Spinal cord (tissue), 10 donors: ENCODE results near the gene MAPK4. TPM values are rescaled to one million over a fixed set of nuclear protein-coding genes. Genes with fewer than 3 reads are reported as not detected.
"Not testable (repeated sequence)": the region's sequence is repeated elsewhere in the genome, so short reads cannot be mapped to it uniquely, and the experiment has no call there.

ENCODE experiments used
- DNase-seq, 6 donors: peaks; one replicate each; pipeline versions ENCODE4 v3.0.0 to v3.0.0-alpha.2; 2013 to 2015; ENCODE audit warnings: low spot score in 6 of 6, low read depth in 4 of 6
- H3K27ac ChIP-seq: one replicate; pipeline ENCODE4 v1.5.1; 2013; ENCODE audit warnings: low read depth, low read length, control low read depth
- H3K27me3 ChIP-seq: one replicate; pipeline ENCODE4 v1.6.1; 2013; ENCODE audit warnings: low read length; ENCODE audit not compliant: control insufficient read depth, insufficient read depth
- H3K36me3 ChIP-seq: one replicate; pipeline ENCODE4 v1.6.1; 2013; ENCODE audit warnings: low read length; ENCODE audit not compliant: control insufficient read depth, insufficient read depth
- H3K4me1 ChIP-seq: one replicate; pipeline ENCODE4 v1.6.1; 2013; ENCODE audit warnings: low read length; ENCODE audit not compliant: control insufficient read depth, insufficient read depth
- H3K4me3 ChIP-seq: one replicate; pipeline ENCODE4 v1.5.1; 2013; ENCODE audit warnings: low read depth, low read length, control low read depth
- H3K9me3 ChIP-seq: one replicate; pipeline ENCODE4 v1.6.1; 2013; ENCODE audit warnings: low read length; ENCODE audit not compliant: control insufficient read depth, insufficient read depth
- WGBS: methylation state at CpG from one replicate; pipeline ENCODE4 v1.1.5; 2013; ENCODE audit warnings: missing lambda C conversion rate; ENCODE audit not compliant: insufficient coverage; 5-methylcytosine and 5-hydroxymethylcytosine counted together
- polyA plus RNA-seq, 2 donors: library from polyadenylated mRNA; unstranded; fragments of 120-200 nt; gene quantifications; one replicate each; pipeline ENCODE4 v1.2.1, GENCODE V29; 2013; ENCODE audit not compliant: insufficient read length in 2 of 2
- total RNA-seq, 2 donors: library from RNA; depleted of rRNA in 1 of 2; stranded (reverse); fragments of 120-200 nt in 1 of 2; fragments of >200 nt in 1 of 2; gene quantifications; one replicate each; pipeline versions ENCODE4 v1.2.3 to v1.2.4, GENCODE V29; 2013 to 2014
- donor health status: healthy.

MAPK4 gene
- total and polyA plus RNA-seq, 4 donors, result 21.6 to 89.0 (median 25.2) TPM

- Histone ChIP-seq H3K4me3 (no peak overlapping the region), H3K4me1 (no peaks in the 10 kb centered on the region), H3K9me3 (peaks cover 4% of the 10 kb centered on the region), H3K27ac (no peak overlapping the region), H3K27me3 (no peaks in the 10 kb centered on the region), H3K36me3 (no peaks in the 10 kb centered on the region)
- DNase-seq, result no peak
- no CpG with 5 or more reads among the region's 2 CpGs for WGBS
Measured at GRCh38 chr18:50571606-50572005, 11.7 kb downstream of the MAPK4 start.

DNA sequence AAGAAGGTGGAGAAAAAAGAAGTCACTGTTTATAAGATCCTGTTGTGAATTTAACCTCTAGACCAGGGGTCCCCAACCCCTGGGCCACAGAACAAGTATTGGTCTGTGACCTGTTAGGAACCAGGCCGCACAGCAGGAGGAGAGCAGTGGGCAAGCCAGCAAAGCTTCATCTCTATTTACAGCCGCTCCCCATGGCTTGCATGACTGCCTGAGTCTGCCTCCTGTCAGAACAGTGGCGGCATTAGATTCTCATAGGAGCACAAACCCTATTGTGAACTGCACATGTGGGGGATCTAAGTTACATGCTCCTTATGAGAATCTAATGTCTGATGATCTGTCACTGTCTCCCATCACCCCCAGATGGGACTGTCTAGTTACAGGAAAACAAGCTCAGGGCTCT, 13.3 kb downstream of the MAPK4 start:
- WGBS, result 79% methylated on average over 3 of the region's 3 CpGs
- DNase-seq, H3K36me3 ChIP-seq, H3K27me3 ChIP-seq, H3K4me1 ChIP-seq, H3K27ac ChIP-seq, H3K9me3 ChIP-seq, H3K4me3 ChIP-seq: not testable (repeated sequence)

- no CpG with 5 or more reads among the region's 3 CpGs for WGBS
Measured at GRCh38 chr18:50573679-50574078, 13.8 kb downstream of the MAPK4 start.

GRCh38 chr18:50578030-50578429, 18.1 kb downstream of the MAPK4 start:
- Histone ChIP-seq H3K4me3 (no peak overlapping the region), H3K9me3 (peaks cover 3% of the 10 kb centered on the region), H3K27ac (no peak overlapping the region), H3K36me3 (no peaks in the 10 kb centered on the region), H3K27me3 (no peaks in the 10 kb centered on the region), H3K4me1 (no peaks in the 10 kb centered on the region)
- no peak for DNase-seq
- WGBS, result 86% methylated on average over 6 of the region's 6 CpGs

More at GRCh38 chr18:50573679-50574078, 13.8 kb downstream of the MAPK4 start:
- H3K36me3 ChIP-seq, result no peaks in the 10 kb centered on the region
- H3K27me3 ChIP-seq, result no peaks in the 10 kb centered on the region
- H3K9me3 ChIP-seq, result no peaks in the 10 kb centered on the region
- no peak for DNase-seq
- no peak overlapping the region for H3K4me3 ChIP-seq
- H3K4me1 ChIP-seq, result no peaks in the 10 kb centered on the region
- H3K27ac ChIP-seq, result no peak overlapping the region

GRCh38 chr18:50578651-50579050, 18.8 kb downstream of the MAPK4 start:
- 95% methylated on average over 3 of the region's 3 CpGs for WGBS
- DNase-seq, result no peak
- H3K4me3 ChIP-seq, result no peak overlapping the region
- H3K27me3 ChIP-seq, result no peaks in the 10 kb centered on the region
- no peaks in the 10 kb centered on the region for H3K4me1 ChIP-seq
- H3K36me3 ChIP-seq, result no peaks in the 10 kb centered on the region
- H3K9me3 ChIP-seq, result peaks cover 3% of the 10 kb centered on the region
- no peak overlapping the region for H3K27ac ChIP-seq

DNA sequence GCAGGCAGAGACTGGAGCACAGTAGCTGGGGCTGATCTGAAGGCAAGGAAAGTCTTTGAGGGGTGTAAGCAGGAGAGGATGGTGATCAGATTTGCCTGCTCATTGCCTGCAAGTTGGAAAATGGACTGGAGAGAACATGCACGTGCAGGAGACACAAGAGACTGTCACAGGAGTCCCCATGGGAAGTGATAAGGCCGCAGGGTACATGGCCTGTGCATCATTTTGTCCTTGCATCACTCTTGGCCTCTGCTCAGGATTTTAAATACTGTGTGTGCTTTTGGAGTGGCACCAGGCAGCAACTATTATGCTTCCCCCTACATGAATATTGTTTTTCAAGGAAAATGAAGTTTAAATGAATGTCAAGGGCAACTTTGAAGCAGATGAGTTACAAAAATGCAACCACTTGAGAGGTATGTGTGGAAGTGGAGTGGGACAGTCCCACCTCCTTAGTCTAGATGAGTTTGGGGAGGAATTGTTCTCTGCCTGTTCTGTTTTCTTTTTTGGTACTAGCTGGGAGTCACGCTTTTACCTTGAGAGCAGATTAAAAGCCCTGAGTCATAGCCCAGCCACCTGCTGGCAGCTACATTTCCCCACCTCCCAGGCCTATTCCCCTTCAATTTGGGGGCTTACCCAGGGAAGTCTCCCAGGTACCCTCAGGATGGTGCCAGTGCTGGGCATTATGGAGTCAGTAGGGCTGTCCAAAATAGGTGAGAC, 19.3 kb downstream of the MAPK4 start:
- Histone ChIP-seq H3K9me3 (peaks cover 3% of the 10 kb centered on the region), H3K27ac (no peak overlapping the region), H3K36me3 (no peaks in the 10 kb centered on the region), H3K4me3 (no peak overlapping the region), H3K27me3 (no peaks in the 10 kb centered on the region), H3K4me1 (no peaks in the 10 kb centered on the region)
- WGBS, result 64% methylated on average over 1 of the region's 3 CpGs
- DNase-seq, result no peak

- Histone ChIP-seq H3K27ac (no peak overlapping the region), H3K4me3 (no peak overlapping the region), H3K9me3 (peaks cover 3% of the 10 kb centered on the region), H3K4me1 (no peaks in the 10 kb centered on the region), H3K27me3 (no peaks in the 10 kb centered on the region), H3K36me3 (no peaks in the 10 kb centered on the region)
- no peak for DNase-seq
- no CpG with 5 or more reads among the region's 1 CpG for WGBS
Measured at GRCh38 chr18:50581517-50581916, 21.6 kb downstream of the MAPK4 start.

DNA sequence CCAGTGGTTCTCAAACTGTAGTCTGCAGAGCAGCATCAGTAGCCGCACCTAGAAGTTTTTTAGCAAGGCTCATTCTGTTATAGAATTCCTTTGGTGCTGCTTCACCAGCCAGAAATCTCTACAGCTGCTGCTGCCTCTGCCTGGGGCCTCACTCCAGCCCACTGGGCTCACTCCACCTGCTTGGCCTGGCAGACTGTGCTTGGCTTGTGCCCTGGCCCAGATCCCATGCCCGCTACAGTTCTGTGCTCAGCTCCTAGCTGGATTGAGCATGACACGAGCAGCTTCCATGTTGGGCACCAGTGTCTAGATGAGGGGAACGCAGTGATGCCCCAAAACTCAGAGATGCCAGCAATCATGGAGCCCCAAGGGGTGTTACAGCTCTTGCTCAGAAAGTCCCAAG, 22.6 kb downstream of the MAPK4 start:
- no peaks in the 10 kb centered on the region for H3K27me3 ChIP-seq
- H3K36me3 ChIP-seq, result no peaks in the 10 kb centered on the region
- H3K9me3 ChIP-seq, result peaks cover 3% of the 10 kb centered on the region
- no peak overlapping the region for H3K4me3 ChIP-seq
- WGBS, result 99% methylated on average over 4 of the region's 4 CpGs
- no peak for DNase-seq
- no peak overlapping the region for H3K27ac ChIP-seq
- H3K4me1 ChIP-seq, result no peaks in the 10 kb centered on the region

GRCh38 chr18:50586710-50587109, 26.8 kb downstream of the MAPK4 start:
- no peak for DNase-seq
- Histone ChIP-seq H3K27me3 (no peaks in the 10 kb centered on the region), H3K4me3 (no peak overlapping the region), H3K9me3 (peaks cover 3% of the 10 kb centered on the region), H3K36me3 (no peaks in the 10 kb centered on the region), H3K27ac (no peak overlapping the region), H3K4me1 (no peaks in the 10 kb centered on the region)

DNA sequence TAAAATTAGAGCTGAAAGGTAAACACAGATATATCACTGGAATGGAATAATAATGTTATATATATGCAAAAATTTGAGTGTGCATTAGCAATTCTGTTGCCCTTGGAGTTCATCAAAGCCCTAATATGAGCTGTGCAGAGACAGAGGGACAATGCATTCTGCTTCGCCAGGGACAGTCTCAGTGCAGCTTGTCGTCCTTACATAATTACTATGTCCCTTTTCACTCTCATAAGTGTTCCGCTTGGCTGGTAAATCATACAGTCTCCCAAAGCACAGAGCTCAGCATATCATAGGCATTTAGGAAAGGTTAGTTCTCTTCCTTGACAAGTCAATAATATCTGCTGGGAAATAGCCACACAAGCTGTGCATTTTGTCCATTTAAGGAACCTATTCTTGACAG, 30.7 kb downstream of the MAPK4 start:
- Histone ChIP-seq H3K27me3 (no peaks in the 10 kb centered on the region), H3K9me3 (no peaks in the 10 kb centered on the region), H3K4me3 (no peak overlapping the region), H3K36me3 (no peaks in the 10 kb centered on the region), H3K4me1 (no peaks in the 10 kb centered on the region), H3K27ac (no peak overlapping the region)
- DNase-seq, result peak in 1 of 6 donors; percentile 76
- WGBS, result 60% methylated on average over 1 of the region's 3 CpGs
